NCI-H2107 (cell line): ENCODE results near the gene AOC3.
"Not testable (repeated sequence)": the region's sequence is repeated elsewhere in the genome, so short reads cannot be mapped to it uniquely, and the experiment has no call there.

Experiments
- DNase-seq: peaks from one replicate; lab custom pipeline; 2025; lab: John Stamatoyannopoulos, UW

The AOC3 gene

DNA sequence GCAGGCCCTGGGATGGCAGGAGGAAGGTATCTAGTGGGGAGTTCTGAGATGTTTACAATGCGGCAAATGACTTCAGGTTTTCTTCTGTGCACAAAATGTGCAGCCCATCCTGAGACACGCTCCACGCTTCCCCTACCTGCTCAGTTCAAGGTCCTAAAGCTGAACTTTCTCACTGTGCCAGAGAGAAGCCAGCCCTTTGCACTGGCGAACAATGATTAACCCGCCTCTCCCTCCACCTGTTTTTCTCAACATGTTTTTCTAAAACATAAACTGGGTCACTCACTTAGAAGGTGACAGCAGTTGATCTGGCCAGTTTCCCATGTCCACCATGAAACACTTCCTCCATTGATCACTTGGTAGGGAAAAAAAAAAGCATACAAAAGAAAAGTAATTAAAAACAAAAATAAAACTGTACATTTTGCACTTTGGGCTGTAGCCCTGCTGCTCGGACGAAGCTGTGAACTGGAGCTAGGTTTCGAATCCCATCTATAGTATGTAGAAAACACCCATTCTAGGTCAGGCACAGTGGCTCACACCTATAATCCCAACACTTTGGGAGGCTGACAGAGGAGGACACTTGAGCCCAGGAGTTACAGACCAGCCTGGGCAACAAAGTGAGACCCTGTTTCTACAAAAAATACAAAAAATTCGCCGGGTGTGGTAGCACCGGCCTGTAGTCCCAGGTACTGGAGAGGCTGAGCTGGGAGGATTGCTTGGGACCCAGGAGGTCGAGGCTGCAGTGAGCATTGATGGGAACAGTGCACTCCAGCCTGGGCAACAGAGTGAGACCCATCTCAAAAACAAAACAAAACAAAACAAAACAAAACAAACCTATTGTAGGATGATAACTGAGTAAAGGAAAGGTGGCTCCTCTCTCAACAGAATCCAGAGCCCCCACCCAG, 43.5 kb downstream of the AOC3 start:
- no peak for DNase-seq

GRCh38 chr17:42895185-42895555, 44.2 kb downstream of the AOC3 start:
- DNase-seq, result no peak

GRCh38 chr17:42898147-42898811, 47.3 kb downstream of the AOC3 start:
- no peak for DNase-seq

DNA sequence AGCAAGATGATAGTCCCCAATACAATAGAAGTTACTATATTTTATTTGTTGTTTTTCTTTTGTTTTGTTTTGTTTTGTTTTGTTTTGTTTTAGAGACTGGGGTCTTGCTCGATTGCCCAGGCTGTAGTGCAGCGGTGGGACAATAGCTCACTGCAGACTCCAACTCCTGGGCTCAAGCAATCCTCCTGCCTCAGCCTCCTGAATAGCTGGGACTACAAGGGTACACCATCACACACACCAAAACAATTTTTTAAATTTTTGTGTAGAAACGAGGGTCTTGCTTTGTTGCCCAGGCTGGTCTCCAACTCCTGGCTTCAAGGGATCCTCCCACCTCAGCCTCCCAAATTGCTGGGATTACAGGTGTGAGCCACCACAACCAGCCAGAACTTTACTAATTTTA, 49.0 kb downstream of the AOC3 start:
- DNase-seq, result not testable (repeated sequence)

DNA sequence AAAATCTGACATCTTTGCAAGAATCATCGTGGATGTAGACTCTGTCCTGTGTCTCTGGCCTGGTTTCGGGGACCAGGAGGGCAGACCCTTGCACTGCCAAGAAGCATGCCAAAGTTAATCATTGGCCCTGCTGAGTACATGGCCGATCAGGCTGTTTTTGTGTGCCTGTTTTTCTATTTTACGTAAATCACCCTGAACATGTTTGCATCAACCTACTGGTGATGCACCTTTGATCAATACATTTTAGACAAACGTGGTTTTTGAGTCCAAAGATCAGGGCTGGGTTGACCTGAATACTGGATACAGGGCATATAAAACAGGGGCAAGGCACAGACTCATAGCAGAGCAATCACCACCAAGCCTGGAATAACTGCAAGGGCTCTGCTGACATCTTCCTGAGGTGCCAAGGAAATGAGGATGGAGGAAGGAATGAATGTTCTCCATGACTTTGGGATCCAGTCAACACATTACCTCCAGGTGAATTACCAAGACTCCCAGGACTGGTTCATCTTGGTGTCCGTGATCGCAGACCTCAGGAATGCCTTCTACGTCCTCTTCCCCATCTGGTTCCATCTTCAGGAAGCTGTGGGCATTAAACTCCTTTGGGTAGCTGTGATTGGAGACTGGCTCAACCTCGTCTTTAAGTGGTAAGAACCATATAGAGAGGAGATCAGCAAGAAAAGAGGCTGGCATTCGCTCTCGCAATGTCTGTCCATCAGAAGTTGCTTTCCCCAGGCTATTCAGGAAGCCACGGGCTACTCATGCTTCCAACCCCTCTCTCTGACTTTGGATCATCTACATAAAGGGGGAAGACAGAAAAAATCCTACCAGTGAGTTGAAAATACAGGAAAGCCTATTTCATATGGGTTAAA, 49.7 kb downstream of the AOC3 start, which contains the start of gene G6PC1:
TSS of gene G6PC1 (plus strand) at position 340 of the 872 bp plus-strand sequence. CDS start at position 418, 78 bp downstream.
- DNase-seq, result no peak

DNA sequence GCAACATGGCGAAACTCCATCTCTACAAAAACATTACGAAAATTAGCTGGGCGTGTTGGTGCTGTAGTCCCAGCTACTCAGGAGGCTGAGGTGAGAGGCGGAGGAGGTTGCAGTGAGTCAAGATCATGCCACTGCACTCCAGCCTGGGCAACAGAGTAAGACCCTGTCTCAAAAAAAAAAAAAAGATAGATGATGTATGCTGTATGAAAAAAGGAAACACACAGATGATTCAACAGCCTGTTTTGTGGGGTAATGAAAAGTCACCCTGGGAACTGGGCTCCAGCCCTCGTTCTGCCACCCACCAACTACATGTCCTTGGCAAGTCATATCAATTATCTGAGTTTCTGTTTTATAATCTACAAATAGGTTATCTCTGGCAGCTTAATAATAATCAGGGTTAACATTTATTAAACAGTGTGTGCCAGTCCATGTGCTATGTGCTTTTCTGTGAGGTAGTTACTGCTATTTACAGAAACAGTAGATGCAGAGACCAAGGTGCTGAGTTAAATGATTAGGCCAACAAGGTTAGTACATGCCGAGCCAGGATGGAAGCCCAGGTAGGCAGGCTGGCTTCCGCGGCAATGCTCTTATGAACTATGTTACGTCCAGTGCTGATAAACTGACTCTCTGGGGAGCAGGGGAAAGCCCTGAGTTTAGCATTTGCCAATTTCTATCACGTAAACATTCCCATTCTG, 50.7 kb downstream of the AOC3 start:
- DNase-seq, result no peak

DNA sequence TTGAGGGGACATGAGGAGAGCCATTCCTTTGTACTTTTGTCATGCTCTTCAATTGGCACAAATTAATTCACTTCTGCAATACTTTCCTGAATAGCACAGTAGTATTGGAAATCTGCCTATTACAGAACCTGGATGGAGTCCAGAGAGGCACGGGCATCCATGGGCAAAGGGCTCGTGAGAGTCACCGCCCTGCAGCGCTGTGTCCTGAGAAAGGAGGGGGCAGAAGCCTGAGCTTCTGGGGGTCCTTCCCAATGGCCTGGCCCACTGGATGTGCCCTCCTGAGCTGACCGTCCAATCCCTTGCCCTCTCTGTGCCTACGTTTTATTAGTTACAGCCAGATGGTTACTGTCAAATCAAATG, 53.1 kb downstream of the AOC3 start:
- DNase-seq, result no peak

- DNase-seq, result no peak
Measured at GRCh38 chr17:42906772-42907446, 55.9 kb downstream of the AOC3 start.
